ACHN (cell line): ENCODE measurements around the gene SLC24A2.
A peak's percentile ranks its signal among the peaks of the same experiment; 100 is the strongest.
"Not testable (repeated sequence)": the region's sequence is repeated elsewhere in the genome, so short reads cannot be mapped to it uniquely, and the experiment has no call there.

ENCODE experiments used
- DNase-seq: peaks from one replicate; pipeline ENCODE4 v3.0.0-alpha.2; 2015
- in situ Hi-C: cut with HindIII; loops from 2 replicates; pipeline ENCODE4 v1.10.0; 2017; ENCODE audit warnings: low sequenced_read_pairs, low pct_ligation_motif_present, low pct_unique_long_range_greater_than_20kb

Gene SLC24A2

DNA sequence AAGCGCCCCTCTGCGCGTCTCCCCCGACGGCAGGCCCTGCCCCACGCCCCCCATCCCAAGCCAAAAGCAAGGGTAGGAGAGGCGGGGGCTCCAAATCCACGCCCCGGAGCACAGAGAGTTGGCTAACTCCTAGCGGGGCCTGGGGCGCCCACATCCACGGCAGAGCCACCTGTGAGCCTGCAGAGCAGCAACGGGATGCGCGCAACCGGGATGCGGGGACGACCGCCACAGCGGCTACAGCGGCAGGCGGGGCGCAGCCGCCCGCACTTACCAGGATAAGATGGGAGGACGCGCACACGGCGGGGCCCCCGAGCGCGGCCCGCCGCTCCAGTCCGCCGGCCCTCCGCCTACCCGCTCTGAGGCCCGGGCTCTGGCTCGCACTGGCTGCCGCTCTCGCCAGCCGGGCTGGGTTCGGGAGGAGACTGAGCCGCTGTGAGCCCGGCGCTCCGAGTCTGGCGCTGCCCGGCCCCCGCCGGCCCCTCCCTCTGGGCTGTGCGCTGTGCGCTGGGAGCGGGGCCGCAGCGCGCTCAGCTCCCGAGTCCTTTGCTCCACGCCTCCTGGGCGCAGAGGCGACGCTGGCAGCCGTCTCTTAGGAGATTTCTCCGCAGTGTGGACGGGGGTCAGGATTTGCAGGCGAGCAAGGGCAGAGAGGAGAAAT is at the start of gene SLC24A2:
TSS of gene SLC24A2 (minus strand) at position 424 of the 658 bp plus-strand sequence.
- DNase-seq: no peak
- in situ Hi-C loops: no loop called here

DNA sequence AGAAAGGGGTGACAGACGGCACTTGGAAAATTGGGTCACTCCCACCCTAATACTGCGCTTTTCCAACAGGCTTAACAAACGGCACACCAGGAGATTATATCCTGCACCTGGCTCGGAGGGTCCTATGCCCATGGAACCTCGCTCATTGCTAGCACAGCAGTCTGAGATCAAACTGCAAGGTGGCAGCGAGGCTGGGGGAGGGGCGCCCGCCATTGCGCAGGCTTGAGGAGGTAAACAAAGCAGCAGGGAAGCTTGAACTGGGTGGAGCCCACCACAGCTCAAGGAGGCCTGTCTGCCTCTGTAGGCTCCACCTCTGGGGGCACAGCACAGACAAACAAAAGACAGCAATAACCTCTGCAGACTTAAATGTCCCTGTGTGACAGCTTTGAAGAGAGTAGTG is 44.5 kb upstream of the SLC24A2 start:
- DNase-seq, in situ Hi-C loops: not testable (repeated sequence)

DNA sequence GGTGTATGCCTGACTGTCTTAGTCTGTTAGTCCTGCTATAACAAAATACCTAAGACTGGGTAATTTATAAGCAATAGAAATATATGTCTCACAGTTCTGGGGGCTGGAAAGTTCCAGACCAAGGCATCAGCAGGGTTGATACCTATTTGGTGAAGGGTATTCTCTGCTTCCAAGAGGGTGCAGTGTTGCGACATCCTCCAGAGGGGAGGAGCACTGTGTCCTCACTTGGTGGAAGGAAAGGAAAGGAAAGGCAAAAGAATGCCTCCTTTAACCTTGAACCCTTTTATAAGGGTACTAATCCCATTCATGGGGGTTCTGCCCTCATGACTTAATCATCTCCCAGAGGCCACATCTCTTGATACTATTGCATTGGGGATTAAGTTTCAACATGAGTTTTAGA is 42.0 kb upstream of the SLC24A2 start:
- DNase-seq: no peak
- in situ Hi-C loops: no loop called here

DNA sequence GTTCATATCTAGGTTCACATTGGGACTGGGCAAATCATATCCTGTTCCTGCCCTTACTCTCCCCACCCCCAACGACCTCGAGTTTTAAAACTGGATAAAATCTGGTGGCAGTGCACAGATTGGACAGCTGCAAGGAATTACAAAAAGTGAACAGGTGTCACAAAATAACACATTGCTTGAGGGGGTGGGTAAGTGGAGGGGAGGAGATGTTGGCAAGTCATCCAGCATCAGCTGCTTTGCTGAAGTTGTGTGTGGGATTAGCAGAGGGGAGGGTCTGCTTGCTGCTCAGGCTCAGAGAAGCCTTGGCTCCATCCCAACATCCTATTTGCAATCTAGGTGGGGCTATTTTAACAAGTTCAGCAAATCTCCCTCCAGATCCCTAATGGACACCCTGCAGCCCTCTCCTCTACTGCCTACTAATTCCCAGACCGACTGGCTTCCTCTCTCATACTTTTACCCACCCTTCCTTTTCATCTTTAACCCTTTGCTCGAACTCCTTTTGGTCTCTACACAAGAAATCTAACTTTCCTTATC is 39.8 kb upstream of the SLC24A2 start:
- no peak for DNase-seq

DNA sequence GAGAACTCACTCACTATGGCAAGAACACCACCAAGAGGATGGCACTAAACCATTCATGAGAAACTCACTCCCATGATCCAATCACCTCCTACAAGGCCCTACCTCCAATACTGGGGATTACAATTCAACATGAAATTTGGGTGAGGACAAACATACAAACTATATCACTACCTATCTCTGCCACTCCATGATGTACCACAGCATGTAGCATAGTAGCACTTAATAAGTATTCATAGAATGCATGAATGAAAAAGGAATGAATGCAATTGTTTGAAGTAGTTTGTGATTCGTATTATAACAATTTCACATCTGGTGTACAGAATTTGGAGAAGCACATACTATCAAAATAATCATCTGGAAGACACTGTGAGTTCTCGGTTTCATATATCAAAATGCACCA is 27.9 kb upstream of the SLC24A2 start:
- in situ Hi-C loops: no loop called here
- DNase-seq: no peak

More for the DNA sequence above, 39.8 kb upstream of the SLC24A2 start:
- in situ Hi-C loops: no loop called here

DNA sequence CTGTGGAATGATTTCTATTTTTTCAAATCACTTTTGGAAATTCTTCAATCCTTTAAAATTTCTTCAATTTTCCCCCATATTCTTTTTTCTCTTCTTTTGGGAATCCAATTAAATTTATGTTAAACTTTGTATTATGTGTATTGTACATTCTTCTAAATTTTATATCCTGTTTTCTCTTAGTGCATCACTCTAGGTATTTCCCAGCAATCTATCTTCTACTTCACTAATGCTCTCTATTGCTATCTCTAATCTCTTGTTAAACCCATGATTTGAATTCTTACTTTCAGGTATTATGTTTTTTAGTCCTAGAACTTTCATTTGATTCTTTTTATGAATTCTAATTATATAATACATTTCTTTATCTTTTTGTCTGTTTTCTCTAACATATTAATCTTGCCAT is 23.4 kb upstream of the SLC24A2 start:
- in situ Hi-C loops: no loop called here
- no peak for DNase-seq

DNA sequence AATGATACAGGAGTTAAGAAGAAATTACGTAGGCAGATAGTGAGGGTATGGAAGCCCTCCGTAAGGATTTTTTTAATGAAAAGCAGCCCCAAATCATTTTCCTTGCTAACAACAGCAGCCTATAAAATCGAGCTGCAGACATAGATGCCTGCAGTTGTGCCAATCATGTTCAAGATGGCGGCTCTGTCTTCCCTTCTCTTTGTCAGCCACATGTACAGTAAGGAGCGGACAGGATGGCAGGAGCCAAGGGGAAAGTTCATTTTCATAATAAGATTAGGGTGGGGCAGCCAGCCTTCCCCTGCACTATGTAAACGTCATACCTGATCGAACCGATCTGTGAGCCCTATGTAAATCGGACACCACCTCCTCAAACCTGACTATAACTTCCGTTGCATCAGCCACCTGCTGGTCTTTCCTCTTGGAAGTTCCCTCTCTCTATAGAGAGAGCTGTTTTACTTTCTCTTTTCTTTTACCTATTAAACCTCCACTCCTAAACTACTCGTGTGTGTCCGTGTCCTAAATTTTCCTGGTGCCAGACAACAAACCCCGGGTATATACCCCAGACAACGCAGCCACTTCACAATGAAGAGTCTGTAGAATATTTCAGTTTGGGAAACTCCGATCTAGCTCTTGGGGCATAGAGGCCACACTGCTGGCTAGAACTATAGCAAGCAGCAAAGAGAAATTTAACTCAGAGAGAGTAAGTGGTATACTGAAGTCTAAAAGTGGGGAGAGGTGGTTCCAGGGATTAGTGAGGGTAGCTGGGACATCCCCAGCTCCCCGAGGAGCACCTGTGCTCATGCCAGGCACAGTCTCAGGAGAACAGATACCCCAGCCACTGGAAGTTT is 20.8 kb upstream of the SLC24A2 start:
- in situ Hi-C loops: no loop called here
- DNase-seq: no peak

DNA sequence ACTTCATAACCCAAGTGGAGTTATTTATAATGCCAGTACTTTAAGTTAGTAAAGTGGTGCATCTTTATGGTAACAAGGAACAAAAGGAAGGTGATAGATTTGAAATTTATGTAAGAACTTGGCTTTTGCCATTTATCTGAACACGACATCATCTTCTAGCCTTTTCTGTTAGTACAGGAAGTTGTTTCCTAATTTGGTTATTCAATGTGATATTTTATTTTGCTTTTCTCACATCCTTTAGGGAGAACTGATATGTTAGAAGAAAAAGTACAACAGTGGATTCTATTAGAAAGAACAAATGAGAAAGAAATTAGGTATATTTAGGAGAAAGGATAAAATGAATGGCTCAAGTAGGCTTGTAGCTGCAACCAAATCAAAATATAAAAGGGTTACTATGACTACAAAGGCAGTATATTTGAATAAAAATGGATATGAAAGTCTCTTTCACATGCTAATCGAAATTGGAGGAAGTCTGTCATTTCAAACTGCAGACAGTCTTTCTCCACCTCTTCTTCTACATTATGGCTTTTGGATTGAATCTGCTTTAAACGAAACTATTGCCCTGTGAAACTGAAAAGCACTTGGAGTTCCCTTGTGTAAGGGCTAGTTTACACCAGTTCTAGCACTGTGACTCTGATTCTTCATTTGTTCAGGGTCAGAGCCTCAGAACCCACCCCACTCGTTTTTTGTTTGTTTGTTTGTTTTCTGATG is 18.5 kb upstream of the SLC24A2 start:
- DNase-seq: no peak
- in situ Hi-C loops: no loop called here

DNA sequence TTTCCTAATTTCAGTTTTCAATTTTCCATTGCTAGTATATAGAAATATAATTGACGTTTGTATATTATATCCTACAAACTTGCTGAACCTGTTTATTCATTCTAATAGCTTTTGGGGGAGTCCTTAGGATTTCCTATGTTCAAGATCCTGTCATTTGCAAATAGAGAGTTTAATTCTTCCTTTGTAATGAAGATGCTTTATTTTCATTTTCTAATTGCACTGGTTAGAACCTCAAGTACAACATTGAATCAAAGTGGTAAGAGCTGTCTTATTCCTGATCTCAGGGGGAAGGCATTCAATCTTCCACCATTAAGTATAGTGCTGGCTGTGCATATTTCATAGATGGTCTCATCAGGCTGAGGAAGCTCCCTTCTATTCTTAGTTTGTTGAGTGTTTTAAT is 15.6 kb upstream of the SLC24A2 start:
- in situ Hi-C loops: no loop called here
- no peak for DNase-seq

DNA sequence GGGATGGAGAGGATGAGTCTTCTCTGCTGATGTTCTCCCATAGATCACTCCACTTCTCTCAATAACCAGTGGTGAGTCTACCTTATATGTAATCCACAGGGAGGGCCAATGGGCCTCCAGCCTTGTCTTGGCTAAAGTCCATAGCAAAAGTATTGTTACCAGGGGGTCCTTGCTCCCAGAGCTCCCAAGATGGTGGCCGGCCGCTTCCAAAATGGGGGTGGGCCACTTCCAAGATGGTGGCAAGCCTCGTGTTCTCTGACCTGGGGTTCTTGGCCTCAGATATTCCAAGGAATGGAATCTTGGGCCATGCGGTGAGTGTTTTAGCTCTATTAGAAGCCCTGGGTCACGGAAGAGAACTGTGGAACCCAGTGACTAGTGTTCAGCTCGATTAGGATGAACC is 12.0 kb upstream of the SLC24A2 start:
- in situ Hi-C loops: no loop called here
- DNase-seq: no peak

DNA sequence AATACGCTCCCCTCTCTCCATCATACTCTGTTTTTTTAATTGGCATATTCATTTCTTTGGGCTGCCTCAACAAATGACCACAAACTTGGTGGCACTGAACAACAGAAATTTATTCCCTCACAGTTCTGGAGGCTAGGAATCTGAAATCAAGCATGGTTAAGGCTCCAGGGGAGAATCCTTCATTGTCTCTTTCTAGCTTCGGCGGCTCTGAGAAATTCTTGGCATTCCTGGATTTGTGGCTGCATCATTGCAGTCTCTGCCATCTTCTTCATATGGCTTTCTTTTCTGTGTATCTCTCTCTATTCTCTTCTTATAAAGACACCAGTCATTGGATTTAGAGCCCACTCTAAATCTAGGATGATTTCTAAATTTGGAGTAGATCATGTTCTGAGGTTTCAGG is 10.9 kb upstream of the SLC24A2 start:
- in situ Hi-C loops: no loop called here
- peak; percentile 33 for DNase-seq

DNA sequence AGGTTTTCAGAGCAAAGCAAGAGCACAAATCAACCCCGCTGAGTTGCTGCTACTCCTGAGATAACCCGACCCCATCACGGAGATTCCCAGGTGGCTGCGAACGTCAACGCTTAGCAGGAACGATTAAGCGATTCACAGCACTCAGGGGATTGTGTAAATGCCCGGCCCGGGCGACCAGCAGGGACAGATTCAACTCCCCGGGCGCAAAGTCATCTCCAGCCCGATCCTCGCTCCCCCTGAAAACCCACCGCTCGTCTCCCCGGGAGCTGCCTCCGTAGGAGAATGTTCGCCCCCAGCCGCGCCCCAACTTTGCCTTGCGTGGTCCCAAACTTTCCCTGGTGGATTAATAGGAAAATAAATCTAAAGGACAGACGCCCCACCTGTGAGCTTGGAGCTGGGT is 685 bp downstream of the SLC24A2 start:
- in situ Hi-C loops: no loop called here
- DNase-seq: no peak

DNA sequence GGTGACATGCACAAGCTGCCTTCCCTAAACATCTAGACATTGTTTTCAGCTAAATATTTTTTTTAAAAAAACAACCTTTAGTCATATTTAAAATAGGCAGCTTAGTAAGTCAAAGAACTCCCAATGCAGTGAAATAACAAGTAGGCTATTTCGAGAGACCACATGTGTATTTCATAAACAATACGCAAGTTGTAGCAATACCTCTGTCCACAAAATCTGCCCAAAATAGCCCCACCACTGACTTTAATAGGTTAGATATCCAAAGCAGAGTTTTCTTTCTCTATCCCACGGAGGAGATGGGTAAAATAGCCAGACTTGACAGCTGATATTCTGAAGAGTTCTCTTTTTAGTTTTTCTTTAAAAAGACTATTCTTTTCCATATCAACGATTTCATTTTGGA is 1.2 kb downstream of the SLC24A2 start:
- DNase-seq: no peak
- in situ Hi-C loops: no loop called here

DNA sequence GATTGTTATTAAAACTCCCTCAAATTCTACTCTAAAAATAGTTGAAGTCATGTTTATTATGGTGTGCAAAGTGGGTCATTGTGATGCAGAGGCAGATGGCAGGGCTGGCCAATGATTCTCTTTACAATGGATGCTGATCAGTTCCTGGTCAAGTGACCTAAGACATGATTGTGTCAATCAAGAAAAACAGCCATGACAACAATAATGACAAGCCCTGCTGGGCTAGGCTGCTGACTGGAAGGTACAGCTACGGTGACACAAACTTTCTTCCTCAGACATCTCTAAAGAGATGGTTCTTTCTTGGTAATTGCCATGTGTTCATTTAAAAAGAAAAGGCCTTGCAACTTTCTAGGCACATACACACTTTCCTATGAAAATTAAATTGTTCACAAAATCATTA is 3.6 kb downstream of the SLC24A2 start:
- DNase-seq: no peak
- in situ Hi-C loops: no loop called here

DNA sequence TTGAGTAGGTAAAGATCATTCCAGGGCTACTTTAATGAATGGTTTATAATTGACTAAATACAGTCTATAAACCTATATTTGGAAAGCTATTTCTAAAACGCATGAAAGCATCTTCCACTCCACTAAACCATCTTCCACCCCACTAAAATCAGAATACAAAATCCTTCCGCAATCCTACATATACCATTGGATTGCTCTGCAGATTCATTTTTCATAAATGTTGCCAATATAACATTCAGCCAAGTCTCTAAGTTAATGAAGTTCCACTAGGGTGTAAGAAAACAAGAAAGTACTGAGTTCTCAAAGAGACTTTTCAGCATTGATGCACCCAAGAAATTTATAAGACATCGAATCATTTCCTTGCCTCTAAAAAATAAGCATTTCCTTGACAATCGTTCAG is 4.7 kb downstream of the SLC24A2 start:
- in situ Hi-C loops: no loop called here
- DNase-seq: no peak

DNA sequence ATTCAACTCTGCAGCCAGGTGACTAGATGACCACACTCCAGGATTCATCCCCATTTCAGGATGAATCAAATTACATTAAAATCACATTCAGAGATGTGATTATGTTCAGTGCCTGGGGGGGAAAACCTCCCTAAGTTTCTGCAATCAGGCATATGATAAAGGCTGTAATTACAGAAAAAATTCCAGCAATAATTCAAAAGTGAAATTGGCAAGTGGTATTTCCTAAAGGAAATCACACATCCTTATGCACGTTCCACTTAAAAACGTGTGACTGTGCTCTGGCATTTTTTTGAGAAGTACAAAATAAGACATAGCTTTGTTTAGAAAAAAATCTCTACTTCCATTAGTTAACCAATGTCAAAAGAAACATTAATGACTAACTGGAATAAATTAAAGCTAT is 5.3 kb downstream of the SLC24A2 start:
- in situ Hi-C loops: no loop called here
- DNase-seq: no peak

DNA sequence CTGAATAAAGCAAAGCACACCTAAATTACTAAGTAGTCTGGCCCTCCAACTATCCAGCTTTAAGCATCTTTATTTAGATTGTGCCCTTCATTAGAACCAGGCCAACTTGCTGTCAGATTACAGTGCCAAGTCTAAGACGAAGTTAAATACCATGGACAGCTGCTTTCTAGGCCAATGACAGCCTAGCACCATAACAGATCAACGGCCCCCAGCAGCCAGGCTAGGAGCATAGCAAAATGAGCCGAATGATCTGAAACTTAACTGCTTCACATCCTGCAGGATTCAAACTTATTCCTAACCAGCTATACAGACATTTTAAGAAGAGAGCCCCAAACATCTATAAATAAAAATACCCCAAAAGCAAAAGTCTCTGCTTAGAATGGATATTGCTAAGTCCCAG is 6.8 kb downstream of the SLC24A2 start:
- DNase-seq: peak; percentile 14

DNA sequence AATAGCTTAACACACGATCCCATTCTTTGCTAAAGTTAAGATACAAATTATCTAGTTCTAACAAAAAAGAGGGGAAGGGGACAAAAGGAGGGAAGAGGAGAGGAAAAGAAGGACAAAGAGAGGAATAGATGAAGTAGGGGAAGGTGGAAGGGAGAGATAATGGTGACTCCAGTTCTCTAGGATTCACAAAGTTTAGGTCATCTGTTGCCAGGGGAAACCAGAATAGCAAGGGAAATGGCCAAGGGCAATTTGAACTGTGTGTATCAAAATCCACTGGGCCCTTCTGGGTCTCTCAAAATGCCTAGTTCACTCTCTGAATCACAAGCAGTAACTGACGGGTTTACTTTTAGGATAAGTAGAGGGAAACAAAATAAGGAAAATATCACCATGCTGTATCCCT is 7.6 kb downstream of the SLC24A2 start:
- in situ Hi-C loops: no loop called here
- no peak for DNase-seq

More for the DNA sequence above, 6.8 kb downstream of the SLC24A2 start:
- in situ Hi-C loops: no loop called here

DNA sequence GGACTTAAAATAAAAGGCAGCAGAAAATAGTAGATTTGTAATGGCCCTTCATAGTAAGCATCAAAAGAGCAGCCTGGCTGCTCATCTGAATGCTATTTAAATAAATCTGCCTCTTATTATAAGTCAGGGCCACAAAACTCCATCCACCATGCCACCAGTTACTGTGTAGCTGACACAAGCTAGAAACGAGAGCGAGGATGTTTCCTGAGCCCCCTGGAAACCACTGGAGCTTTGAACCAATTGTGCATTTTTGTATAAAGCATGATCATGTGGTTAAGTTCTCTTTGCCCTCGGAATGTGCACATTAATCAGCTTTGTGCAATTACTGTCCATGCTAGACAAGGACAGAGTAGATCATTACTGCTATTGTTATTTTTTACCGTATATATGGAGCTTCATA is 17.4 kb downstream of the SLC24A2 start:
- DNase-seq: no peak
- in situ Hi-C loops: no loop called here
